BJ (cell line): ENCODE results near the gene ELOVL5. TPM values are rescaled to one million over a fixed set of nuclear protein-coding genes. Genes with fewer than 3 reads are reported as not detected.

ENCODE experiments used
- CTCF ChIA-PET: fragments of 350-600 bp; formaldehyde crosslinking; extraction: SDS; loops from one replicate; lab custom pipeline; 2021; ENCODE audit warnings: antibody characterized with exemption, inconsistent platforms; lab: Yijun Ruan, JAX
- POLR2A ChIA-PET: fragments of 300-600 bp; sonication (Branson Sonifier 250); formaldehyde crosslinking; extraction: SDS; loops from one replicate; lab custom pipeline; 2021; ENCODE audit warnings: antibody characterized with exemption; lab: Charles Lee
- DNase-seq: peaks from one replicate; pipeline ENCODE4 v3.0.0-alpha.2; 2011; ENCODE audit warnings: low read depth
- H3K27me3 ChIP-seq: 2 replicates; pipeline ENCODE4 v1.6.0; 2011; ENCODE audit warnings: low read length; ENCODE audit not compliant: control insufficient read depth, insufficient read depth
- H3K36me3 ChIP-seq: 2 replicates; pipeline ENCODE4 v1.5.1; 2011; ENCODE audit warnings: low read length; ENCODE audit not compliant: control insufficient read depth, insufficient read depth
- H3K4me3 ChIP-seq: 2 replicates; pipeline ENCODE4 v1.5.1; 2011; ENCODE audit warnings: low read depth, mild to moderate bottlenecking, control low read depth, low read length
- CTCF ChIP-seq: IDR thresholded peaks from 2 replicates; pipeline ENCODE4 v1.5.1; 2011; ENCODE audit warnings: low read depth, mild to moderate bottlenecking, control low read depth, inconsistent platforms, low read length, moderate library complexity; ENCODE audit not compliant: insufficient read depth
- polyA plus RNA-seq: library from polyadenylated mRNA; depleted of rRNA; stranded (reverse); fragments of >200 nt; gene quantifications from 2 replicates; pipeline ENCODE4 v1.2.3, GENCODE V29; 2011

ELOVL5 gene
- polyA plus RNA-seq, 1 experiment: 88.5 TPM

DNA sequence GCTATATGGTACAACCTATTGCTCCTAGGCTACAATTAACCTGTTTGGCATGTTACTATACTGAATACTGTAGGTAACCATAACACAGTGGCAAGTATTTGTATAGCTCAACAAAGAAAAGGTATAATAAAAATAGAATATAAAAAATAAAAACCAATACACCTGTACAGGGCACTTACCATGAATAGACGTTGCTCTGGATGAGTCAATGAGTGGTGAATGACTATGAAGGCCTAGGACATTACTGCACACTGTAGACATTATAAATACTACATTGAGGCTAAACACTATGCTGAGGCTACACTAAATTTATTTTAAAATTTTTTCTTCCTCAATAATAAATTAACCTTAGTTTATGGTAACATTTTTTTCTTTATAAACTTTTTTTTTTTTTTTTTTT lies 18.6 kb downstream of the ELOVL5 start:
- Histone ChIP-seq H3K36me3 (no peaks in the 10 kb centered on the region), H3K27me3 (no peaks in the 10 kb centered on the region), H3K4me3 (no peak overlapping the region)
- TF ChIP-seq CTCF: no peak
- DNase-seq: no peak
- ChIA-PET POLR2A (no interaction called here), CTCF (interaction anchor here (0.9 kb wide), 1 partner anchor 12 kb away, joined by 3 read pairs; no protein-coding TSS in a partner anchor)

DNA sequence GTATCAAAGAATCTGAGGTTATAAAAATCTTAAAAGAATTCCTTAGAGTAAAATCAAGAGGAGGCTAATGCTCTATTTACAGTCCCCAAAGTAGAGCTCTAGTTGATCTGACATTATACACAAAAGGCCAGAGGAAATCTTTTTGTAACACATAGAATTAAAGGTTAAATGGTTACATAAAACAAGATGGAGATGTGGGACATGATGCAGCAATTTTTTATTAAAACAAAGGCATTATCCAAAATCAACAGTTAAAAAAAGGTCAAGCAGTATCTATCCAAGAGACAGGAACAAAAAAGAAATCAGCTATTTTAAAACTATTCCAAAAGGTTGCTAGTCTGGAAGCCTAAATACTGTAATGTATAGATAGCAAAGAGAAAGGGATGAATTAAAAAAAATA lies 20.4 kb downstream of the ELOVL5 start:
- CTCF ChIA-PET: interaction anchor here (2.4 to 3.2 kb wide), 2 partner anchors 13 to 155 kb away, joined by 6 to 13 read pairs; no protein-coding TSS in a partner anchor
- no peaks in the 10 kb centered on the region for H3K36me3 ChIP-seq
- POLR2A ChIA-PET: interaction anchor here (0.8 kb wide), 1 partner anchor 19 kb away, joined by 3 read pairs; no protein-coding TSS in a partner anchor
- TF ChIP-seq CTCF: no peak
- no peaks in the 10 kb centered on the region for H3K27me3 ChIP-seq
- no peak for DNase-seq
- H3K4me3 ChIP-seq: no peak overlapping the region

DNA sequence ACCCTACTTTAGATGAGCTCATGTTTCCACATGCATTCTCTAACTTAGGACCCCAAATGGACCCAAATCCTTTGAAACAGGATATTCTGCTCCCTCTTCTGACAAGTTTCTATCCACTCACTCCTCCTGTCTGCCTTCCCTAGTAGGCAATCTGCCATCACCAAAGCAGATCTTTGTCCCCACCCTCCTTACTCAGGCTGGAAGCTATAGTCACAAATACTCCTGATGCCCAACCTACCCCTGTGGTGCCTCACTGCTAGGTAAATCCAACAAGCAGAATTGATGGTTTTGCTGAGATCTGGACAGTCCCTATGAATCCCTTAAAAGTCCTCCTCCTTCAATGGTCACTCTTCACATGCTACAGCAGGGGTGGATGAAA lies 21.7 kb downstream of the ELOVL5 start:
- no peaks in the 10 kb centered on the region for H3K36me3 ChIP-seq
- no peaks in the 10 kb centered on the region for H3K27me3 ChIP-seq
- POLR2A ChIA-PET: no interaction called here
- H3K4me3 ChIP-seq: no peak overlapping the region
- no peak for TF ChIP-seq CTCF
- no peak for DNase-seq
- CTCF ChIA-PET: interaction anchor here (2.4 to 3.2 kb wide), 2 partner anchors 14 to 154 kb away, joined by 6 to 13 read pairs; no protein-coding TSS in a partner anchor

- DNase-seq: peak; percentile 99
- ChIA-PET CTCF (interaction anchor here (2.4 to 3.2 kb wide), 2 partner anchors 15 to 153 kb away, joined by 6 to 13 read pairs; no protein-coding TSS in a partner anchor), POLR2A (interaction anchor here (0.7 kb wide), 1 partner anchor 76 kb away, joined by 3 read pairs; no protein-coding TSS in a partner anchor)
- Histone ChIP-seq H3K36me3 (no peaks in the 10 kb centered on the region), H3K4me3 (no peak overlapping the region), H3K27me3 (no peaks in the 10 kb centered on the region)
- TF ChIP-seq CTCF: no peak
These were observed 22.3 kb downstream of the ELOVL5 start for GRCh38 chr6:53326372-53327016.

DNA sequence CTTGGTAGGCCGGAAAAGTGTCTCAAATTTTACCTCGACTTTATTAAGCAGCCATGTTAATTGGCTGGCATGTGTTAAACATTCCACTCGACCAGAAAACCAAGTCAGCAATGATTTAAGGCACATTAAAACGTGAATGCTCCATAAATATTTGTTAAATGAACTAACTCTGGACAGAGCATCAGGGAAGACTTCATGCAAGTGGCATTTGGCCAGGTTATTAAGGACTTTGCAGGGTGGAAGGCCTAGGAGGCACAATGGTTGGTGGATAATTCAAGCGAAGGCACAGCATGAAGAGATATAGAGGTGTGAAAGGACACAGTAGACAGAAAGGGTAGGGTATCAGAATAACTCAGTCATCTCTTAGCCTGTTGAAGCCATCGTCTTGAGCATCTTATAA lies 23.0 kb downstream of the ELOVL5 start:
- Histone ChIP-seq H3K4me3 (no peak overlapping the region), H3K27me3 (no peaks in the 10 kb centered on the region), H3K36me3 (no peaks in the 10 kb centered on the region)
- CTCF ChIA-PET: interaction anchor here (3.2 kb wide), 1 partner anchor 153 kb away, joined by 13 read pairs; no protein-coding TSS in a partner anchor
- no peak for DNase-seq
- POLR2A ChIA-PET: interaction anchor here (0.7 kb wide), 1 partner anchor 75 kb away, joined by 3 read pairs; no protein-coding TSS in a partner anchor
- TF ChIP-seq CTCF: no peak
